Measurements from ENCODE around the gene ERICH4.
"Not testable (repeated sequence)": the region's sequence is repeated elsewhere in the genome, so short reads cannot be mapped to it uniquely, and the experiment has no call there.

GRCh38 chr19:41486953-41487352, 44.0 kb downstream of the ERICH4 start:
- not testable (repeated sequence) for TF ChIP-seq CTCF (IDR thresholded peaks at IDR 0.05); EZH2 (IDR thresholded peaks at IDR 0.05; ENCODE audit: borderline replicate concordance, insufficient read depth, low read depth, low read length, poor library complexity, severe bottlenecking)

All from B cell (primary cell).